Measurements from ENCODE around the gene EHBP1. TPM values are rescaled to one million over a fixed set of nuclear protein-coding genes. Genes with fewer than 3 reads are reported as not detected.

Gene EHBP1
- total RNA-seq, 1 donor, result 119 TPM

- no peak overlapping the region for H3K4me3 ChIP-seq (ENCODE audit: low read depth, low read length)
- DNase-seq (ENCODE audit: low read depth), result no peak
- TF ChIP-seq CTCF (IDR thresholded peaks at IDR 0.05; ENCODE audit: insufficient read depth, low read length), result no peak
Observed at GRCh38 chr2:63053081-63053888, 347.8 kb downstream of the EHBP1 start.

GRCh38 chr2:63053889-63054602 lies 348.5 kb downstream of the EHBP1 start:
- H3K4me3 ChIP-seq (ENCODE audit: low read depth, low read length), result no peak overlapping the region
- DNase-seq (ENCODE audit: low read depth), result no peak
- no peak for TF ChIP-seq CTCF (IDR thresholded peaks at IDR 0.05; ENCODE audit: insufficient read depth, low read length)

- no peak overlapping the region for H3K4me3 ChIP-seq (ENCODE audit: low read depth, low read length)
- no peak for DNase-seq (ENCODE audit: low read depth)
- no peak for TF ChIP-seq CTCF (IDR thresholded peaks at IDR 0.05; ENCODE audit: insufficient read depth, low read length)
Observed at GRCh38 chr2:63054841-63055225, 349.3 kb downstream of the EHBP1 start.

- peak overlapping the region; percentile 32 for H3K4me3 ChIP-seq (ENCODE audit: low read depth, low read length)
- no peak for TF ChIP-seq CTCF (IDR thresholded peaks at IDR 0.05; ENCODE audit: insufficient read depth, low read length)
- no peak for DNase-seq (ENCODE audit: low read depth)
Observed at GRCh38 chr2:63055226-63056106, 350.0 kb downstream of the EHBP1 start.

GRCh38 chr2:63056107-63057050 lies 350.9 kb downstream of the EHBP1 start:
- no peak for TF ChIP-seq CTCF (IDR thresholded peaks at IDR 0.05; ENCODE audit: insufficient read depth, low read length)
- no peak overlapping the region for H3K4me3 ChIP-seq (ENCODE audit: low read depth, low read length)
- no peak for DNase-seq (ENCODE audit: low read depth)
